ENCODE measurements around the gene EPHB2. TPM values are rescaled to one million over a fixed set of nuclear protein-coding genes. Genes with fewer than 3 reads are reported as not detected.
"Not testable (repeated sequence)": the region's sequence is repeated elsewhere in the genome, so short reads cannot be mapped to it uniquely, and the experiment has no call there.

EPHB2 gene
- polyA plus RNA-seq, 4 donors, result 12.4 to 67.9 (median 14.5) TPM

DNA sequence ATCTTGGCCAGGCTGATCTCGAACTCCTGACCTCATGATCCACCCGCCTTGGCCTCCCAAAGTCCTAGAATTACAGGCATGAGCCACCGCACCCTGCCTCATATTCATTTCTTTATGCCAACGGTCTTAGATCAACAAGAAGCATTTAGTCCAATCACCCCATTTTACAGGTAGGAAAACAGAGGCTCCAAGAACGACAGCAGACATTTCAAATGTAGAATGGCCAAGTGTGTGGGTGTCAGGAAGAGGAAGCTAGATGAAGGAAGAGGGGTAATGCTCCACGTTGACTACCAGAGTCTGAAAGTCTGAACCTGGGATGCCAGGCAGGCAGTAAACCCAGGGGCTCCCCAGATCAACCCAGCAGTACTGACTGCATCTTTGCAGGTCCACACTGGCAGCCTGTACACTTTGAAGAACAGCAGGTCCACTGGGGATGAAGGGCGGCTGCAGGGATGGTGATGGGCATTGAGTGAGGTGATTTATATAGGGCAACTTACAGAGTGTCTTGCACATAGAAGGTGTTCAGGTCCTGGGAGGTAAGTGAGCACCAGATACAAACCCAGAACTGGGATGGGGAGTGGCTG is 120.2 kb downstream of the EPHB2 start:
- DNase-seq (ENCODE audit: low read depth in 4 of 4, low spot score in 3 of 4), result no peak

DNA sequence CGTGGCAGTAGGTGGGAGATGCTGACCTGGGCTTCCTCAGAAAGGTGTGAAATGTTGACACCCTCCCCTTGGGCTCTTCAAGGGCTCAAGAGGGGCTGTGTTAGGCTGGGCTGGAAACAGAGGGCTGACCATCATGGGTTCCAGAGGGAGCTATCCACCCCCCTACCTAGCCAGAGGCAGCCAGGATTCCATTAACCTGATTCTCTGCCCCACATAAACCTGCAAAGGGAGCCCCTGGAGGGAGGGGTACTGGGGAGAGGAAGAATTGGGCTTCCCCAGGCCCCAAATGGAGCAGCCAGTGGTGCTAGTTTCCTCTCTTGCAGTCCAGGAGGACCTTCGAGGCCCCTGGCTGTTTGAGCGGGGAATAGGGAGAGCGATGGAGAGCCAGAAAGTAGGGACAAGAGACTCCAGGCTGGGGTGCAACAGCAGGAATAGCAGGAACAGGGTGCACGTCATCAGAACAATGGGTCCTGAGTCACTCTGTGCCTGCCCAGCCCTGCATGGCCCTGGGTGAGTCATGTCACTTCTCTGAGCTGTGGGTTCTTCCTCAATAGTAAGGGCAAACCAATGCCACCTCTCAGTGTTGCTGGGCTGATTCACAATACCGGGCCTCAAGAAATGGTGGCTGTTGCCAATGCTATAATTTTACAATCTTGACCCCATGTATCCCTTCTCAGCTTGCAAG is 121.2 kb downstream of the EPHB2 start:
- DNase-seq (ENCODE audit: low read depth in 4 of 4, low spot score in 3 of 4), result no peak

DNA sequence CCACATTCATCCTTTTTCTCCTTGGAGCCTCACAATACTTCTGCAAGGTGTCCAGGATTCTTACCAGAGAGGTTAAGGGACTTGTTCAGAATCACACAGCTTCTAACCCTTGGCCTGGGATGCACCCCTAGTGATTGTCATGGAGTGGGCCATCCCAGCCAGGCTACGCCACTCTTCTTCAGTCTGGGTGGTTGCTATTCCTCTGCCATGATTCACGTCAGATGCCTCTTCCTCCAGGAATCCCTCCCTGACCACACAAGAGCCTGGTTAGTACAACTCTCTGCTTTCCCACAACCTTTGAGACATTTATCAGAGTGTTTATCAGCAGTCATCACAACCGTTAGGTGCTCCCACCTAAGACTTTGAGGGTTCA is 121.8 kb downstream of the EPHB2 start:
- DNase-seq (ENCODE audit: low read depth in 4 of 4, low spot score in 3 of 4), result no peak

DNA sequence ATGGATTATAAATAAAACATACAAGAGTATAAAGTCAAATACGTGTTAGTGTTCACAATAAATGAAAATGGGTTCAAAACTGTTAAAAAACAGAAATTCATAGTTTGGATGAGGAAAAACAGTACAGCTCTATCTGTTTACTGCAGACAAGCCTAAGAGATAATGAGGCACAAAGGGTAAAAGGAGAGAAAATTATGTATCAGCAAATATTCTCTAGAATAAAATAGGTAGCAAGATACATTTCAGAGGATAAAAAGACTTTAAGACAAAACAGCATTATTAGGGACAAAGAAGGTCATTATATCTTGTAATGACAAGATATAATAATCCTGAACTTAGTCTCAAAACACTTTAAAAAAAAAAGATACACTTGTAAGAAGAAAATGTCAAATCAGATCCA is 123.1 kb downstream of the EPHB2 start:
- no peak for DNase-seq (ENCODE audit: low read depth in 4 of 4, low spot score in 3 of 4)

DNA sequence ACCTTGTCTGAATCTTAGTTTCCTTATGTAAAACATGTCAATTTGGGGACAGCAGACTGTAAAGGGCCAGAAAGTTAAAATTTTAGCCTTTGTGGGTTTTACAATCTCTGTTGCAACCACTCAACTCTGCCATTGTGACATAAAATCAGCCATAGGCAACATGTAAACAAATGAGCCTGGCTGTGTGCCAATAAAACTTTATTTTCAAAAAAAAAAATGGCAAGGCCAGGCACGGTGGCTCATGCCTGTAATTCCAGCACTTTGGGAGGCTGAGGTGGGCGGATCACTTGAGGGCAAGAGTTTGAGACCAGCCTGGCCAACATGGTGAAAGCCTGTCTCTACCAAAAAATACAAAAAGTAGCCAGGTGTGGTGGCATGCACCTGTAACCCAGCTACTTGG is 123.8 kb downstream of the EPHB2 start:
- DNase-seq (ENCODE audit: low read depth in 4 of 4, low spot score in 3 of 4), result not testable (repeated sequence)

DNA sequence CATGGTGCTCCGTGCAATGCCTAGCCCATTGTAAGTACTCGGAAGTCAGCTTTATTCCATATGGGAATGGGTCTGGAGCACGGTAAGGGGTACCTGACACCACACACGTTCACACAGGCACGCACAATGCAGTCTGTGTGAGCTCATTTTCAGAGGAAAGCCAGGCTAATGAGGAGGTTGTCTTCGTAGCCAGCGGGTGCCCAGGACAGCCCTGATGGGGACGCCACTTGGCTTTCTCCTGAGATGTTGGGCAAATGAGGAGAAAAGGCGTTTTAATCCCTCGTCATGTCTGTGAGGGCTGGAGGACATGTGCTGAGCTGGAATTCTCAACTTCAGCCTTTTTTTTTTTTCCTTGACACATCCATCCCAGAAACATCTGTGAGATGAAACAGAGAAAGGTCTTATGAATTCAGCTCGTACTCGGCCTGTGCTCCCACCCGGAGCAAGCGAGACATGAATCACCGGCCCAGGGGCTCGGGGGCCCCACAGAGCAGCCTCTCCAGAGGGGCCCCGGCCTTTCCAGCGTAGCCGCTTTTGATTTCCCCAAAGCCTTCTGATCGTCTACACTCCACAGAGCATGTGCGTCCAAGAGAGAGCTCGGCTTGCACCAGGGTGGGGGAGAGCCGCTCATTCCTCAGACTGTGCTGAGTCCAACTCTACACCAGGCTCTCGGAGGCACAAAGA is 125.1 kb downstream of the EPHB2 start:
- DNase-seq (ENCODE audit: low read depth in 4 of 4, low spot score in 3 of 4), result no peak

DNA sequence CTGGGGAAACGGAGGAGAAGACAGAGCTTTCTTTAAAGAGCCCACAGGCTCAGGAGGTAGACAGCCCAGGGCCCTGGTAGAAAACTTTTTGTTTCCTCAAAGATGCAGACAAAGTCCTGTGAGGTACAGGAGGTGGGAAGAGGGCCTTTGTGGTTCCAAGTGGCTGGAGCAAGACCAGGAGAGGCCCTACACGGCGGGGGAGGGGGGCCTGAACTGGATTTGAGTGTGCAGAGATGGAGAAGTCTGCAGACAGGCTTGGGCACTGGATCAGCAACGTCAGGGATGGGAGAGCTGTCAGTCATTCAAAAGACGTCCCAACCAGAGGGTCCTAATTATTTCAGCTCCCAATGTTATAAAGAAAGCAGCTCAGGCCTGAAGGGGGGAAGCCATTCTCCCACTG is 126.2 kb downstream of the EPHB2 start:
- no peak for DNase-seq (ENCODE audit: low read depth in 4 of 4, low spot score in 3 of 4)

DNA sequence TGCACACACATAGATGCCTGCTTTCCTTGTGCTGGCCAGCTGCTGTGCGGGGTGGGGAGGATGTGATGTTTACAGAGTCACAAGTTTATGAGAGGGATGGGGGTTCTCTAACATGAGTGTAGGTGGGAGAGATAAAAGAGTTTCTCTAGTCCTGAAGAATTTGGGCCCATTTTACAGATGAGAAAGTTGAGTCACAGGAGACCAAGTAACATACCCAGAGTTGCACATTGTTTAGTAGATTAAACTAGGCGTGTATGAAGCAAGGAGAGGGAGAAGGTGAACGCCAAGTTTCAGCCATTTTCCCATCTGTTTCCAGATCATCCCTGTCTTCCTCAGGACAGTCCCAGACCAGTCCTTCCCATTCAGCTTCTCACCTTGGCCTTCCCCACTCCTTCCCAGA is 126.7 kb downstream of the EPHB2 start:
- DNase-seq (ENCODE audit: low read depth in 4 of 4, low spot score in 3 of 4), result no peak

DNA sequence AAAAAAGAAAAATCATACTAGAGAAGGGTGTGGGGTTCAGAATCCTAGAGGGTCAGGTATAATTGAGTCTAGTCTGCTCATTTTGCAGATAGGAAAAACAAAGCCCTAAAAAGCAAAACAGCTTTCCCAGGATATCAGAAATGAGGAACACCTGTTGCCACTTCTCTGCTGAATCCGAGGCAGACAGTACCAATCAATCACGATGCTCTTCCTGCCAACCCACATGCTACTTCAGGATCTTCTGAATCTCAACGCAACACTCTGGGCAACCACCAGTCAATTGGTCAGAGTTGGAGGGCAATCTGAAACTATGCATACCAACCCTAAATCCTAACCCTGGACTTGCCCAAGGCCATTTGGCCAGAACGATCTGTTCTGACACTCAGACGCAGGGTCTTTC is 128.3 kb downstream of the EPHB2 start:
- DNase-seq (ENCODE audit: low read depth in 4 of 4, low spot score in 3 of 4), result no peak

DNA sequence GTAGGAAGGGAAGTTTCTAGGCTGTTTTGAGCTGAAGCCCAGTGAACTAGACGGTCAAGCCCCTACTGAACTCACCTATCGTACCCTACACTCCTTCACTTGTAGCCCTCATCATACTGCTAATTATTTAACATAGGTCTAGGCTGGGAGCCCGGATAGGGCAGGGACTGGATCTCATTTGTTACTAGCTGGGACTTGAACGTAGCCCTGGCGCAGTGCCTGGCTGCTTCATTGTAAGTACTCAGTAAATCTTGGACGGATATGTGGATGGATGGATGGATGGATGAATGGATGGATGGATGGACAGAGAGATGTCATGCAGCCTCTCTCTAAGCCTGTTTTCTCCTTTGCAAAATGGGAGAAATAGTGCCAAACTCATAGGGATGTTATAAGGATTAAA is 129.2 kb downstream of the EPHB2 start:
- DNase-seq (ENCODE audit: low read depth in 4 of 4, low spot score in 3 of 4), result no peak

DNA sequence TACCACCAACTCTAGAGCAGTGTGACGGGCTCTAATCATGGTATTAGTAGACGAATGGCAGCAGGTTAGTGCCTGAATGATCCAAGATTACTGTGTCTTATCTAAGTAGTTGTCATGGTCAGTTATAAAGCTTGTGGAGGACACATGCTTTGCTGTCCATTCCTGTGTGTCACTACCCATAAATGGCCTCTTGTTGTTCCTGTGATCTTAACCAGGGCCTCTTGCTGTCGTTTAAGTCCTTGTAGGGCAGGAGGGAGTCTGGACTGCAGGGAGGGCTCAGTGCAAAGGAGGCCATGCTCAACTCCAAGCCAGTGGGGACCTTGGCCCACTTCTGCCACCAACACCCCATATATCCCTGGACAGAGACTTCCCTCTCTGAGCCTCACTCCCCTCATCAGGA is 130.5 kb downstream of the EPHB2 start:
- DNase-seq (ENCODE audit: low read depth in 4 of 4, low spot score in 3 of 4), result no peak

DNA sequence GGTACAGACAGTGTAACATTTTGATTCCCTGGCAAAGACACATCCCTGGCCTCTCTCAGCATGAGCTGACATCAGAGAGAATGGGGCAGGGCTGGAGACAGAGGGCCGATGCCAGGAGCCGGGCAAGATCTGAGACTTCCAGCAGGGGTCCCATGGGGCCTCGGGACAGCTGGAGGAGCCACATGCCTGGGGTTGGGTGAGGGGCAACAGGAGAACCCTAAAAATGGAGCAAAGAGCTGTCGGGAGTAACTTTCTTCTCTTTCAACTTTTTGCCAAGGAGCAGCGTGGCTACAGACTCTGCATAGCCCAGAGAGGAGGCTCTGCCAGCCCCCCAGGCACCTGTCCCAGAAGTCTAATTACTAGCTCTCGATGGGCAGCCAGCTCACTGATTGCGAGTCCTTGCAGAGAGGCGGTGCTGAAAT is 131.2 kb downstream of the EPHB2 start:
- DNase-seq (ENCODE audit: low read depth in 4 of 4, low spot score in 3 of 4), result no peak

DNA sequence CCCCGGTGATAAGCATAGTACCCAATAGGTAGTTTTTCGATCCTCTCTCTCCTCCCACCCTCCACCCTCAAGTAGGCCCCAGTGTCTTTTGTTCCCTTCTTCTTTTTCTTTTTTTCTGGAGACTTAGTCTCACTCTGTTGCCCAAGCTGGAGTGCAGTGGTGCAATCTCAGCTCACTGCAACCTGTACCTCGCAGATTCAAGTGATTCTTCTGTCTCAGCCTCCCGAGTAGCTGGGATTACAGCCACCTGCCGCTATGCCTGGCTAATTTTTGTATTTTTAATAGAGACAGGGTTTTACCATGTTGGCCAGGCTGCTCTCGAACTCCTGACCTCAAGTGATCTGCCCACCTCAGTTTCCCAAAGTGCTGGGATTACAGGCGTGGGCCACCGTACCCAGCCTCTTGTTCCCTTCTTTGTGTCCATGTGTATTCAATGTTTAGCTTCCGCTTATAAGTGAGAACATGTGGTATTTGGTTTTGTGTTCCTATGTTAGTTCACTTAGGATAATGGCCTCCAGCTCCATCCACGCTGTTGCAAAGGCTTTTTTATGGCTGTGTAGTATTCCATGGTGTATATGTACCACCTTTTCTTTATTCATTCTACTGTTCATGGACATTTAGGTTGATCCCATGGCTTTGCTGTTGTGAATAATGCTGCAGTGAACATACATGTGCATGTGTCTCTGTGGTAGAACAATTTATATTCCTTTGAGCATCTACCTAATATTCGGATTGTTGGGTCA is 133.0 kb downstream of the EPHB2 start:
- DNase-seq (ENCODE audit: low read depth in 4 of 4, low spot score in 3 of 4), result not testable (repeated sequence)

DNA sequence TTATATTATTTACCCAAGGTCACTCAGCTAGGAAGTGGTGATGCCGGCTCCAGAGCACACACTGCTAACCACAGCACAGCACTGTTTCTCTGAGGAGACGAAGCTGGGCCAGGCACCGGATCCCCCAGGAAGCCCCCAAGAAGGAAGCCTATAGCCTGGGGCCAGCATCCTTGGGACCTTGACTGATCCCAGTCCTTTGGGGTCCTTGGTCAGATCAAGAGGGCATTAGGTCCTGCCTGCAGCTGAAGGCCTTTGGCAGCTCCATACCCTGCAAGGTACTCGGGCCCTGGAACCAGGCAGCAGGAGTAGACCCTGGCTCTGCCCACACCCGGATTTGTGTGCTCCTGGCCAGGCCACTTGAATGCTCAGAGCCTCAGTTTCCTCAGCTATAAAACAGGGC is 134.0 kb downstream of the EPHB2 start:
- DNase-seq (ENCODE audit: low read depth in 4 of 4, low spot score in 3 of 4), result no peak

DNA sequence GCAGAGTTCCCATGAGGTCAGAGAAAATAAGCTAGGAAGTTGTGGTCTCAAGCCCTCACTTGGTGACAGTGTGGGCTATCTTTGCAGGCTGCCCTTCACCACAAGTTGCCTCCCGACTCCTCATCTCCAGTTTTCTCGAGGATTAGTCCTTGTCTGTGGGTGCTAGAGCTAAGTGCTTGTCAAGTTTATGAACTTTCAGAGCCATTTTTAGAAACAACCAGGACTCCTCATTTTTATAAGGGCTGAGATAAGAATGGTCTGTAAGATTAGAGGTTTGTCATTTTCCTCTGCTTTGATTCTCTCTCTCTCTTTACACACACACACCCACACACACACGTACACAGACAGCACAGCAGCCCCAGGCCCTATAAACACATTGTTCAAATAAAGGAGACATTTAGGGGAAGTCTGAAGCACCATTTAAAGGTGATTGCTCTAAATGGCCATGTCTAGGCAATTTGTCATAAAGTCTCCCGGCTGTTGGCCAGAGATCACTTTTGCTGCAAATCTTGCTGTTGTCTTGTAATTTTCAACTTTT is 134.8 kb downstream of the EPHB2 start:
- no peak for DNase-seq (ENCODE audit: low read depth in 4 of 4, low spot score in 3 of 4)

DNA sequence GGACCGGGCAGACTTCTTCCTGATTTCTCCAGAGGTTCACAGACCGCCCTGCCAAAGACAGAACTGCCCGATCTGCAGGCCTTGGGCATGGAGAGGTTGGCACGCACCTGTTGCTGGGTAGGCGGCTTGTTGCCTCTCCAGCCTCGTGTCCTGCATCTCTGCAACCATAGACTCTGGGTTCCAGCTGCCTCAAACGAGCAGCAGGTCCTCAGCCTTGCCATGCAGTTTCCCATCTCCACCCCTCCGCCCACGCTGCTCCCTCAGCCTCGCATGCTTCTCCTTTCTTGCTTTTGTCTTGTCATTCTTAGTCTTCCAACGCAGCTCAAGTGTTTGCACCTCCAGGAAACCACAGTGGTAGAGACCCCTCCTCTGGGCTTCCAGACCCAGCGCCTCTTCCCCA is 135.8 kb downstream of the EPHB2 start:
- no peak for DNase-seq (ENCODE audit: low read depth in 4 of 4, low spot score in 3 of 4)

DNA sequence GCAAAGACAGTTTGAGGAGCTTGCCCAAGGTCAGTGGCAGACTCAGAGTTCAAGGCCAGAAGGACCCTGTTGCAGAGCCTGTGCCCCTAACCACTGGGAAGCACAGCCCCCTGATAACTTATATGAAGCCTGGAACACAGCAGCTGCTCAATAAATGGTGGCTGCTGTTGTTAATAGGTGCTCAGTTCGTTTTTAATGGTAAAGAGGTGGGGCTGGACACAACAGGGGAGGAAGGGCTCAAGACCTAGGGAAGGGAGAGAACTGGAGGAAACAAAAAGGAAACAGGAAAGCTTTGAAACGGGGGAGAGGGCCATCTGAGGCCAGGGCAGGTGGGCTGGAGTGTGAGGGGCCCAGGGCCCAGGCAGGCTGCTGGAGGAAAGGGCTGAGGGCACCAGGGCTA is 136.6 kb downstream of the EPHB2 start:
- no peak for DNase-seq (ENCODE audit: low read depth in 4 of 4, low spot score in 3 of 4)

DNA sequence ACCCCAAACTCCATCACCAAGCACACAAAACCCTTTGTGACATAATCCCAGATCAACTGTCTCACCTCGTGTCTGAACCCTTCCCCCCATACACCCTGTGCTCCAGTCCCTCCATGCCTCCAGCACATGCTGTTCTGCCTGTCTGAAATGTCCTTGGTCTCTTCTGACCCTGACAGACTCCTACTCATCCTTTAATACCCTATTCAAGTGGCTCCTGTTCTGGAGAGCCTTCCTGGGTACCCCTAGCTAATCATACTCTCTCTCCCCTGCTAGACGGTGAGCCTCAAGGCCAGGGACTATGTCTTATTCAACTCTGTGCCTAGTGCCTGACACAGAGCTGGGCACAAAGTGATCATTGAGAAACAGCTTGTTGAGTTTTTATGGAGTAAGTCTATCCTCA is 137.1 kb downstream of the EPHB2 start:
- no peak for DNase-seq (ENCODE audit: low read depth in 4 of 4, low spot score in 3 of 4)

DNA sequence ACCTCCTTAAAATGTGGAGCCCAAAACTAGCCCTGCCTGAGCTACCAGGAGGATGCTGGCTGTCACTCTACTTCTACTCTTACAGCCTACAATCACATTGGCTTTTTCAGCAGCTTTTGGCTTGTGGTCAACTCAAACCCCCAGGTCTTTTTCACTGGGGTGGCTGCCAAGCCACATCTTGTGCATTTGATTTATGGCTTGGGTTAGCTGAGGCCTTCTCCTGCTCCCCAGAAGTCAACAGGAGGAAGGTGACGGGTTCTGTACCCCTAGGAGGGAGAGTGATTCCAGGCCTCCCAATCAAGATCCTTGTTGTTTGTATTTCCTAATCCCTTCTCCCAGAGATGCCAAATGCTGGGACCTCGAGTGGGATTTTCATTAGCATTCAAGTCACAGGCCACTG is 137.8 kb downstream of the EPHB2 start:
- no peak for DNase-seq (ENCODE audit: low read depth in 4 of 4, low spot score in 3 of 4)

DNA sequence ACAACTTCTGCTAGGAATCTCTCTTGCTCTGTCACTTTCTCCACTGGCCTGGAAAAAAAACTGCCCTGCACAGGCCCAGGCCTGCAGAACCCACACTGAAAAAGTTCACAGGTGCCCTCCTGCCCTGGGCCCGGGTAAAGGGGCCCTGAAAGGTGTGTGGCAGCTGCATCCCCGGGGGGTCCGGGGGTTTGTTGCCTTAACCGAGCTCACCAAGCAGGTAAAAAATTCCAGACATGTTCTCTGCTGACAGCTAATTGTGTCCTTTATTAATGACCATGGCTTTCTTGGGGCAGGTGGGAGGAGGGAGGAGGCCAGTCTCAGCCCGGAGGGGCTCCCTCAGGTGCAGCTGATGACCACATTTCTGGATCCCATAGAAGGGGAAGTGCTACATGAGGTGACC is 139.1 kb downstream of the EPHB2 start:
- no peak for DNase-seq (ENCODE audit: low read depth in 4 of 4, low spot score in 3 of 4)

DNA sequence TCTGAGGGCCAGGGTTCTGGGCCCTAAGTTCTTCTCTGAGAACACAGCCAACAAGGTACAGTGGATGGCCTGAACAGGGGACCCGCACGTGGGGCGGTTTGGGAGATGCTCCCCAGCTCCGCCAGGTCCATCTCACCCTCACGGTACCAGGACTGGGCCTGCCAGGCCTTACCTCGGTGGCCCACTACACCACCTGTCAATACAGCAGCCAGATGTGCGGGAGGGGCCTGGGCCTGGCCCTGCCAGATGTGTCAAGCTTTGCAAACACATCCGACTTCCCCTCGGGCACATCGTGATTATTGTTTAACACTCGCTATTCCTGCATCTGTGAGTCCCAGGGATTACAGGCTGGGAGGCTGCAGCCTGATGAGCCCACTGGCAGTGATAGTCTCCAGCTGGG is 139.6 kb downstream of the EPHB2 start:
- no peak for DNase-seq (ENCODE audit: low read depth in 4 of 4, low spot score in 3 of 4)
